Measurements from ENCODE around the gene ZNF512B. TPM values are rescaled to one million over a fixed set of nuclear protein-coding genes. Genes with fewer than 3 reads are reported as not detected.
"Not testable (repeated sequence)": the region's sequence is repeated elsewhere in the genome, so short reads cannot be mapped to it uniquely, and the experiment has no call there.

ZNF512B gene
- total RNA-seq, 1 donor from 2014 or later, result 17.8 TPM

DNA sequence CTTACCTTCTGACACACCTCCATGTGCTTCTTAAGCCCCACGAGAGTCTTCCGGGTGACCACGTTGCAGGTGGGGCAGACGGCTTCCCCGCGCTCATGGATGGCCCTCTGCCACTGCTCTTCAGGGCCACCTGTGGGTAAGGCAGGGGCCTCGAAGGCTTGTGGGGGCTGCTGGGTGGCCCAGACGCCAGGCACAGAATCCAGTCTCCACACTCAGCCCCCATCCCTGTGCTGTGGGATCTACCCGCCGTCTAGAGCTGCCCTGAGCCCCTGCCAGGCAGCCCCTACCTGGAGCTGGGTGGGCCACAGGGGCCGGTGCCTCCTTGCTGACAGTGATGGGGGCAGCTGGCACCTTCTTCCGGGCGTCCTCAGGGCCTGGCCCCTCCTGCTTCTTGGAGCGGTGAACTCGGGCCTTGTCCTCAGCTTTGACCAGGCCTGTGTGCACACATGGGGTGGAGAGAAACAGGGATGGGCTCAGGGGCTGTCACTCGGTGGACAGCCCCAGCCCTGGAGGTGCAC, 5.9 kb downstream of the ZNF512B start:
- no peak for DNase-seq (ENCODE audit: low read depth)

DNA sequence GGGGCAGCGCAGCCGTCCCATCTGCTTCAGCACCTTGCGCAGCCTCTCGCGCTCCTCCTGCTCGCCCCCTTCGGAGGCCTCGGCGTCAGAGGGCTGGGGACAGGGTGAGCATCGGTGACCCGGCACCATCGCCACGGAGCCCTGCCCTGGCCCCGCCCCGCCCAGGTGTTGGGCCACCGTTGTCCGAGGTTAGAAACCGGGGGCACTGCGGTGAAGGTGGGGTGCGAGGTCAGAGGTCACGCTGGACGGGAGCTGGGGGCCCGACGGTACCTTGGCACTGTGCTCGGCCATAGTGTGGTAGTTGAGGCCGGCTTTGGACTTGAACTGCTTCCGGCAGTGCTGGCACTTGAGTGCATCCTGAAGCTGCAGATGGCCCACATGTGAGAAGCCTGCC, 6.4 kb downstream of the ZNF512B start:
- DNase-seq (ENCODE audit: low read depth), result no peak

DNA sequence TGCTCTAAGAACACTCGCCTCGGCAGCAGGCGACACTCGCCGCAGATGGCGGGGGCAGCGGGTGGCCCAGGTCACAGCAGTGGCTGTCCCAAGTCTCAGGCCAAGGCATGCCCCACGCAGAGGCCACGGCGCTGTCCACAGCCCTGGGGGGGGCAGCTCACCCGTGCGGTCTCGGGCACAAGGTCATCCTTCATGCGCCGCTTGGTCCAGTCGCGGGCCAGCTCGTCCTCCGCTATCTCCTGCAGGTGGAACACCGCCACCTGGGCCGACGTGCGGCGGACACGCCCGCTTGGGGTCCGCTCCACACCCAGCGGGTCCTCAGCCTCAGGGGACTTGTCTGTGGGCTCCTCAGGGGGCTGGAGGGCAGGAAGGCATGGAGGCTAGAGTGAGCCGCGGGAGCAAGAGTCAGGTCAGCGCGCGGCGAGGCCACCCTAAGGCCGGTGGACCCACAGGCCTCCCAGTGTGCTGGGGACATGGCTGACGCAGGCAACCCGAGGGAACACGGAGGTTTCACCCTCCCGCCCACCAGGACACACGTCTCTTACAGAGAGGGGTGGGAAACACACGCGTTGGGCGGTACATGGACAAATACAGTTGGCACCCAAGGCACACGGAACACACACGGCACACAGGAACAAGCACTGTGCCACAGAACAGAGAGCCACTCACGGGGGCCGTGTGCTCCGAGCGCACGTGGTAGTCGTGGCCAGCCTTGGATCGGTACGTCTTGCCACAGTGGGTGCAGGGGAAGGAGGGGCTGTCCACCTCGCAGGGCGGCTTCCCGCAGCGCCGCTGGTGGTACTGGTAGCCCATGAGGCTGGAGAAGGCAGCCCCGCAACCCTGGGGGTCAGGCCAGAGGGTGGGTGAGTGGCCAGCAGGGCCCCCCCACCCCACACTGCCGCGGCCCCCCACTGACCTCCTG, 7.0 kb downstream of the ZNF512B start:
- no peak for DNase-seq (ENCODE audit: low read depth)

DNA sequence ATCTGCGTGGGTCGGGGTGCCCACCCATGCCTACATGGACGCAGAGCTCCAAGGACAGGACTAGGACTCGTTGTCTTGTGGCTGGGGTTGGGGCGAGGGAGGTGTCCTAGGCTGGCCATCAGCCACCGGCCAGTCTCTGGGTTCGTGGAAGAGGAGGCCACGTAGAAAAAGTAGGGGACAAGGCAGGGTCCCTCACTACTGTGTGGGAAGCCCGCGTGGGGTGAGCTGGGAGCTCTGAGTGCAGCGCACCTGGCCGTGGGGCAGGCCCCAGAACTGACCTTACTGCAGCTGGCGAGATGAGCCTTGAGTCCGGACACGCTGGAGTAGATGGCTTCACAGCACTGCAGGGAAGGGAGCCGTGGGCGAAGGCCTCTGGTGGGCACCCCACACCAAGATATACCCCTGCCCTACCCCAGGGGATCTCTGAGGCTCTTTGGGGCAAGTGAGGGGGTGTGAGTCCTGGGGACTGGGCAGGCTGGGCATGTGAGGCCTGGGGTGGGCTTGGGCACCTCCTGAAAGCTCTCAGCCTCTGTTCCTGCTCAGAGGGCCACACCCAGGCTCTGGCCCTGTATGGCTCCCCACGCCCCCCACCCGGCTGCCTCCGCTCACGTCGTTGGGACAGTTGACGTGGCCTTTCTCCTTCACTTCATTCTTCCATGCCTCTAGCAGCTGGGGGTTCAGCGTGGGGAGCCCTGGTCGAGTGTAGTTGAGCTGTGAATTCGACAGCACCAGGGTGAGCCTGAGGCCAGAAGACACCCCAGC, 7.9 kb downstream of the ZNF512B start:
- DNase-seq (ENCODE audit: low read depth), result no peak

DNA sequence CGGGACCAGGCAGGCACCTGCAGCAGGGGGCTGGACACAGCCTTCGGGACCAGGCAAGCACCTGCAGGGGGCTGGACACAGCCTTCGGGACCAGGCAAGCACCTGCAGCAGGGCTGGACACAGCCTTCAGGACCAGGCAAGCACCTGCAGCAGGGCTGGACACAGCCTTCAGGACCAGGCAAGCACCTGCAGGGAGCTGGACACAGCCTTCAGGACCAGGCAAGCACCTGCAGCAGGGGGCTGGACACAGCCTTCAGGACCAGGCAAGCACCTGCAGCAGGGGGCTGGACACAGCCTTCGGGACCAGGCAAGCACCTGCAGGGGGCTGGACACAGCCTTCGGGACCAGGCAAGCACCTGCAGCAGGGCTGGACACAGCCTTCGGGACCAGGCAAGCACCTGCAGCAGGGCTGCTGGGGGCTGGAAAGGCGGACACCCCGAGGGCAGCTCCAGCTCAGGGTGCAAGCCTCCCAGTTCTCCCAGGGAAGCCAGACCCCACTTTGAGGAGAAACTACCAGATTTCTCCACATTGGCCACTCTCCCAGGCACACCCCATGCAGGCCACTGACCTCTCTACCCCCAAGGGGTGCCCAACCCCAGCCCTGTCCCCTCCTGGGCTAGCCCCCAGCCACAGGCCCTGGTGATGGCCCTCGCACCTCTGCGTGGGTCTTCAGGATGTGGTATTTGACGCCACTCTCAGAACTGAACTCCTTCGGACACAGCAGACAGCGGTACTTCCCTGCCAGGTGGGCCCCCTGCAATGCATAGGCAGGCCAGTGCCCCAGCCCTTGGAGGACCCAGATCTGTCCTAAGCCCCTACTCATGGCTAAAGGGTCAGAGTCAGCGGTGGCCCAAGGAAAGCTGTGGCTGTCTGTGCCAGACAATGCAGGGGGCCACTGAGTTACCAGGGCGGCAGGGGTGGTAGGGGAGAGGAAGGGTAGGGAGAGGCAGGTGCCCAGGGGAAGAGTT, 8.8 kb downstream of the ZNF512B start:
- not testable (repeated sequence) for DNase-seq (ENCODE audit: low read depth)

DNA sequence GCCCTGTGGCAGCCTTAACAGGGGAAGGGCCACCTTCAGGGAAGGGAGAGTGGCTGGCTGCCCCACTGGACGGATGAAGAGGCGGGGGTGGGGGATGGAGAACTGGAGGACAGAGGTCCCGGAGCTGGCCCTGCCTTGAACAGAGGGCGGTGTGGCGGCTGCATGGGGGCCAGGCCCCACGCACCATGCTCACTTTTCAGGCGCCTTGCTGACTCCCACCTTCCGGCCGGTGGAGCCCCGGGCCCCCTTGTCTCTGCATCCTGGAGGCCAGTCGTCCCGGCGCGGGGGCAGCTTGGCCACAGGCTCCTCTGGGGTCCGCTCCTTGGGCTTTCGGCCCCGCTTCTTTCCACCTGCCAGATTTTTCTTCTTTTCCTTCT, 10.0 kb downstream of the ZNF512B start:
- no peak for DNase-seq (ENCODE audit: low read depth)

DNA sequence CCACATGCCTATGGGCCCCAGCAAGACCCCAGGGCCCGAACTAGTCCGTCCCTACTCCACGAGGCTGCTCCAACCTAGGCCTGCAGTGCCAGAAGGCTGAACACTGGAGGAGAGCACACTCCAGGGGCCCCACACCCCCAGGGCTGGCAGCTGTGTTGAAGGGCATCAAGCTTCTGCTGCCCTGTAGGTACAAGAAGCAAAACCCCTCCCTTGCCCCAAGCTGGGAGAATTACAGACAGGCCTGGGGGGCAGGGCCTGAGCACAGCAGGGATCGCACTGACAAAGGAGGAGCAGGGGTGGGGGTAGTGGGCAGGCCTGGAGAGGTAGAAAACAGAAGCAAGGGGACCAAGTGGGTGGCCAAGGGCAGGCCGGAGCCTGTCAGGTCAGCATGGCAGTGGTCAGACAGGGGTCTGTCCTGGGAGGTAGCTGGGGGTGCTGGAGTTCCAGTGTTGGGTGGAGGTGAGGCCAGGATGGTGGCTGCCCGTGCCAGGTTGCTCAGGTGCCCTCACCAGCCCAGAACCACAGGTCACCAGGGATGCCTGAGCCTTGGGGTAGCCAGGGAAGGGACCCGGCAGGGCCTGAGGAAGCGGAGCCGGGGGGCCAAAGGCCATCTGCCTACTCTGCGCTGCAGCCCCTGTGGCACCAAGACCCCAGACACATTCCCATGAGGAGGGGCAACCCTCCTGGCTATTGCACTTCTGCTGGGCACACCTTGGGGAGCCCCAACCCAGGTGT, 10.6 kb downstream of the ZNF512B start:
- DNase-seq (ENCODE audit: low read depth), result no peak

DNA sequence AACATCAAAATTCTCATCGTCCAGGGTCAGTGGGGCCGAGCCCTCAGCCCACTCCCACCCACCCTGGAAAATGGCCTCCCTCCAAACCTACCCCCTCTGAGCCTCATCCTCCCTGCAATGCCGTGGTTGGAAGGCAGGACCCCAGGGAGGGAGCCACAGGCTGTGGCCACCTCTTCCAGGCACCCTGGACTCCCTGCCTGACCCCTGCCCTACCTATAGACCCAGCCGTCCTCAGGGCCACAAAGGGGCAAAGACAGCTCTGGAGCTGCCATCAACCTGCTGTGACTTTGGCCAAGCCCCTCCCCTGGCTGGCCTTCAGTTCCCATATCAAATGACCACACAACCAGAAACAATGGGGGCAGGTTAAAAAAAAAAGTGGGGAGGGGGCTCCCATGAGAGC, 11.3 kb downstream of the ZNF512B start:
- DNase-seq (ENCODE audit: low read depth), result no peak

DNA sequence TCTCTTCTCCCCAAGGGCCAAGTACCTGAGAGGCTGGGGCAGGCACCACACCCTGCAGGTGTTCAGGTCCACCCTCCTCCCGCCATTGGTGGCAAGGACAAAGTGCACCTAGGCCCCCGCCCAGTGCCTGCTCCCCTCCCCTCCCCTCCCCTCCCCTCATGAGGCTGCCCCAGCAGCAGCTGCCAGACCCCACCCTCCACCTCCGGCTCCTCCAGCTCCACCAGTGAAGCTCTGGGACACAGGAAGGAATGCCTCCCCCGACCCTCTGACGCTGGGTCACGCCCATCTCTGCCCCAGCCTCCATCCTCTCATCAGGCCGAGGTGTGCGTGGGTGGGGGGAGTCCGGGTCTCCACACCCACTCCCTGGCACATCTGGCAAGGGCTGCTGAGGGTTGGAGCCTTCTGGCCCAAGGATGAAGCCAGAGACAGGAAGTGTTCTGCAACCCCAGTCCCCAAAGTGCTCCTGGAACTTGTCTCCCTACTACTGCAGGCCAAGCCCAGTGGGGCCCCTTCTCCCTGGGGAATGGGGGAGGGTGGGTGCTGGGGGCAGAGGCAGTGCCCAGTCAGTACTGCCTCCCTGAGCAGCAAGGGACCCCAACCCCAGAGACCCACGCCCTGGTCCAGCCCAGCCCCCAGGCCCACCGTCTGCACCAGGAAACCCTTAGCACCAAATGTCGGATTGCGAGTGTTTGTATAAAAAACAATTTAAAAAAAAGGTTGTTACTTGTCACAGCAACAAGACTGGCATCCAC, 11.9 kb downstream of the ZNF512B start:
- DNase-seq (ENCODE audit: low read depth), result peak; percentile 58

DNA sequence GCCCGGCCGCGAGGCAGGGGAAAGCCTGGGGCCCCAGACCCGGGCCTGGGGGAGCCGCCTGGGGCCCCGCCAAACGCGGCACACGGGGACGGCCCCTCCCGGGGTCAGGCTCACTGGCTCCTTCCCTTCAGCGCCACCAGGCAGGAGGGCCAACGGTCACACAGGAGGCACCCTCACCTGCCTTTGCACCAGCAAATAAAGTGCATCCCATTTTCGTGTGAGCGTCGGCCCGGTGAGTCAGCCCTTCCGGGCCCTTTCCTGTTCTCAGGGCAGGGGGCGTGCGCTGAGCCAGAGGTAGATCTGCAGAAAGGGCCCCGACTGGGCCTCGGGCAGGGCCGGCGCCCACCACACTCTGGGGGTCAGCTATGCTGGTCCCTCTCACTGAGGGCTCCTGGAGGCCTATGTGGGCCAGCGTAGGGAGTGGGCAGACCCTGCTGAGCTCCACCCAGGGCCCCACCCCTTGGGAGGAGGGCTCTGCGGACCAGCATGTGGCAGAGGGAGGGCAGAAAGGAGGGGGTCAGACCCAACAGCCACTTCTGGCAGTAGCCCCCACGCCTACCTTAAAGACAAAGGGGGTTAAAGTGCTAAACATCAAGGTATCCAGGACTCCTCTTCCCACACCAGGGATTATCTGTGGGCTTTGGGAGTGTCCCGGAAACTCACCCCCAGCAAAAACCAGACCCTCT, 12.6 kb downstream of the ZNF512B start:
- DNase-seq (ENCODE audit: low read depth), result peak; percentile 87

DNA sequence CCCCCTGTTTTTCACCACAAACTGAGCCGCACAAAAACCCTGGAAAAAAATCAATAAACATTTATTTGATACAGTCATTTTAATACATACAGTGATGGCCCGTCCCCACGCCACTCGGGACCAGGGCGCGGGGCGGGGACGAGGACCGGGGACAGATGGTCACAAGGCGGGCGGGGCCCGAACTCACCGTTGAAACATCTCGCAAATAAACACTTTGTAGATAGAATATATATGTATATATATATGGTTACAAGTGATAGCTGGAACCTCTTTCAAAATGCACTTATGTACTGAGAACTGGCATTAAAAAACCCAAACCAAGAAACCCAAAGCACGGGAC, 13.1 kb downstream of the ZNF512B start:
- DNase-seq (ENCODE audit: low read depth), result no peak

DNA sequence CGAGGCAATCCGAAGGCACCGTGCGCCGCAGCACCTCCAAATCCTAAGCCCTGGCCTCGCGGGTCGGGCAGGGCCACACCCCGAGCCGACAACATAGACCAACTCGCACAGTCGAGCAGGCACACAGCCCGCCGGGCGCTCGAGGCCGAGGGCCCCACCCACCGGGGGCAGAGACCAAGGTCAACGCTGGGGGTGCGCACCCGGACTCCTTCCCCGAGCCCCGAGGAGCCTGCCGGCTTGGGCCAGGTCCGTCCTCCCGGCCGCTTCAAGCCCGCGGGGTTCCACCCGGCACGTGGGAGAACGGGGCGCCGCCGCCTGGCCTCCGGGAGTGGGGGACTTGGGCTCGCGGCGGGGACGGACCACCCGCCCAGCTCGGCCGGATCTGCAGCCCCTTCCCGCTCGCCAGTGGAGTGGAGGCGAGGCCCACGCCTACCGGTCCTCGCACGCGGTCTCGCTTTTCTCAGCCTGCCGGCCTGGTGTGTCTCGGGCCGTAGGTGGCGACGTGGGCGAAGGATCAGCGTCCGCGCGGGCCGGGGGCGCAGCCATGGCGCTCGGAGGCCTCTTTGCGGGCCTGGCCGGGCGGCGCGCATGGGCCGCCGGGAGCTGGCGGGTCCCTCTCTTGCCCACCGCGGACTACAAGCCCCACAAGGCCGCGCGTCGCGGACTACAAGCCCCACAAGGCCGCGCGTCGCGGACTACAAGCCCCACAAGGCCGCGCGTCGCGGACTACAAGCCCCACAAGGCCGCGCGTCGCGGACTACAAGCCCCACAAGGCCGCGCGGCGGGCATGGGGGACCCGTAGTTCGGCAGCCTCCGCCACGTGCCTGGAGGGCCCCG, 13.7 kb downstream of the ZNF512B start, which contains the start of gene UCKL1:
TSS of gene UCKL1 (minus strand) at position 590 of the 837 bp plus-strand sequence. CDS start at position 546, 44 bp downstream.
- DNase-seq (ENCODE audit: low read depth), result peak; percentile 88

DNA sequence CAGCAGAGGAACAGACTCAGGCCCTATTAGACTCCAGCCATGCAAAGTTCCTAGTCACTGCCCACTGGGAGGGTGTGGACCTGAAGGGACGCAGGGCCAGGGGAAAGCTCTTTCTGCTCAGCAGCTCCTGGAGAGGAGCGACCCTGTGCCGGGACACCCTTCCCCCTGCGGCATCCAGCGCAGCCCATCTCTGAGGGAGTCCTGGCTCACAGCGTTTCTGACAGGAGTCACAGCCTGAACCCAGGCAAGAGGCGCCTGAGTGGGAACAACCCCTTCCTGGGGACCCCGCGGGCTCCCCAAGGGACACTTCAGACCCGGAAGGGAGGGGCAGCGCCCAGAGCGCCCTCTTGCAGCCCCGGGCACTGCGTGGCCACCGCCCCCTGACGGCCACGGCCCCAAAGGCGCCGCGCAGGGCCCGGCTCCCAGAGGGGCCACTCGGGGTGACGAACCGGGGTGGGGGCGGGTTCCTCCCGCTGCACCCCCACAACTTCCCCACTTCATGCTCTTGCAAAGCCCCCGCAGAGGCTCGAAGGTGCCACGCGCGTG, 14.4 kb downstream of the ZNF512B start:
- DNase-seq (ENCODE audit: low read depth), result peak; percentile 50

DNA sequence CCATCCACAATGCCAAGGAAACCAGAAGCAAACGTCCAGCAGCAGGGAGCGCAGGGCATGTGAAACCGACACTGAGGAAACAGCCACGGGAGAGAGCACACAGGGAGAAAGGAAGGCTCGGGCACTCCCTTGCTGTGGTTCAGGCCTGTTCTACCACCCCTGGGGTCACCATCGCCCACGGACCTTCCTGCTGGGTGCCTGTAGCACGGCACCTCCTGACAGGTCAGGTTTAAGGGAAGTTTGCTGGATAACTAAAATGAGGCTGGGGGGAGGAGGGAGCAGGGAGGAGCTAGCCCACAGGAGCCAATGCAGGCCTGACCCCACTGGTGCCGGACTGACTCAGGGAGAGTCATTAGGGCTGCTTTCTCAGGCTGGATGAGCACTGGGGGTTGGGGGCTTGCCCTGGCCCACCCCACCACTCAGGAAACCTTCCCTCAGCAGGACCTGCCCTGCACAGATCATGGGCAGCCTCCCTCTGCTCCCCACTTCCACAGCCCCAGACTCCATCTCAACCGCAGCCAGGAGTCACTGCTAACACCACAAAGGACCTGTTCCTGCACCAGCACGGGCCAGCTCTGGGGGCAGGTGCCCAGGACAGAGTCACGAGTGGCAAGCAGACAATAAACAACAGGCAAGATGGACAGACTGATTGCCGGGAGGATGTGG, 15.8 kb downstream of the ZNF512B start:
- no peak for DNase-seq (ENCODE audit: low read depth)

DNA sequence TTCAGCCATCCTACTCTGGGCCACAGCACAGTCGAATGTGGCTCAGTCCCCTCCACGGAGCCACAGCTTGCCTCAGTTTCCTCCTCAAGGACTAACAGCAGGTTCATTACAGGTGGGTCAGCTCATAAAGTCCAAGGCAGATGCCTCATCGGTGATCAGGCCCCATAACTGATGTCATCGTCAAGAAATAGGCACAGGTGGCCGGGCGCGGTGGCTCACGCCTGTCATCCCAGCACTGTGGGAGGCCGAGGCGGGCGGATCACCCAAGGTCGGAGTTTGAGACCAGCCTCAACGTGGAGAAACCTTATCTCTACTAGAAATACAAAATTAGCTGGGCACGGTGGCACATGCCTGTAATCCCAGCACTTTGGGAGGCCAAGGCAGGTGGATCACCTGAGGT, 17.0 kb downstream of the ZNF512B start:
- DNase-seq (ENCODE audit: low read depth), result no peak

DNA sequence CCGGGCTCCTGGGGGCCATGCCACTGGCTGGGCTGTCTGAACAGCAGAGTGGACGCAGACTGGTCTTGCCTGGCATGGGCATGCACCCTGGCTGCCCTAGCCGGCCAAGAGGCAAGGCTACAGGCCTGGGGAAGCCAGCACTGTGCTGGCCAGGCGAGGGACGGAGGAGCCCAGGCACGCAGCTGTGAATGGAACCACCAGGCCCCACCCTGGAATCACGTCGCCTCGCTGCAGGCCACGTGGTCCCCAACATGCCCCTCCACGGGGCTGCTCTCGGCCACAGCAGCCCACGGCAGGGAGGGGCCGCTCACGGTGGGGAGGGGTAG, 17.6 kb downstream of the ZNF512B start:
- no peak for DNase-seq (ENCODE audit: low read depth)

Data from myocyte (in vitro differentiated cells).